Lower leg skin (tissue), 3 donors: ENCODE measurements around the gene PCDHGB6.
"Not testable (repeated sequence)": the region's sequence is repeated elsewhere in the genome, so short reads cannot be mapped to it uniquely, and the experiment has no call there.

Experiments used
- CTCF ChIP-seq, 3 donors: fragments of 450-650 bp; IDR thresholded peaks; one replicate each; pipeline ENCODE4 v1.5.1; 2016; ENCODE audit warnings: antibody characterized with exemption in 3 of 3, mild to moderate bottlenecking in 3 of 3, moderate library complexity in 2 of 3
- POLR2A ChIP-seq, 2 donors: fragments of 450-650 bp; IDR thresholded peaks; one replicate each; pipeline ENCODE4 v1.6.1; 2016 to 2017; ENCODE audit warnings: antibody characterized with exemption in 2 of 2, mild to moderate bottlenecking in 1 of 2, moderate library complexity in 1 of 2

DNA sequence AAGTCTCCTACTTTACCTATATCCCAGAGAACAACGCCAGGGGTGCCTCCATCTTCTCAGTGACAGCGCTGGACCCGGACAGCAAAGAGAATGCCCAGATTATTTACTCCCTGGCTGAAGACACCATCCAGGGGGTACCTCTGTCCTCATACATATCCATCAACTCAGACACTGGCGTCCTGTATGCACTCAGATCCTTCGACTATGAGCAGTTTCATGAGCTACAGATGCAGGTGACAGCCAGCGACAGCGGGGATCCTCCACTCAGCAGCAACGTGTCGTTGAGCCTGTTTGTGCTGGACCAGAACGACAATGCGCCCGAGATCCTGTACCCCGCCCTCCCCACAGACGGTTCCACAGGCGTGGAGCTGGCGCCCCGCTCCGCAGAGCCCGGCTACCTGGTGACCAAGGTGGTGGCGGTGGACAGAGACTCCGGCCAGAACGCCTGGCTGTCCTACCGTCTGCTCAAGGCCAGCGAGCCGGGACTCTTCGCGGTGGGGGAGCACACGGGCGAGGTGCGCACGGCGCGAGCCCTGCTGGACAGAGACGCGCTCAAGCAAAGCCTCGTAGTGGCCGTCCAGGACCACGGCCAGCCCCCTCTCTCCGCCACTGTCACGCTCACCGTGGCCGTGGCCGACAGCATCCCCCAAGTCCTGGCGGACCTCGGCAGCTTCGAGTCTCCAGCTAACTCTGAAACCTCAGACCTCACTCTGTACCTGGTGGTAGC, 6.9 kb downstream of the PCDHGB6 start:
- TF ChIP-seq CTCF, POLR2A (IDR thresholded peaks at IDR 0.05): not testable (repeated sequence)
